K562 (cell line): ENCODE measurements around the gene MTMR12. TPM values are rescaled to one million over a fixed set of nuclear protein-coding genes. Genes with fewer than 3 reads are reported as not detected.

Experiments used
- ATAC-seq: fragments of 200-7000 bp; cut with Tn5 transposase; 3 replicates; pipeline ENCODE4 v1.9.1; 2020; ENCODE audit warnings: moderate library complexity
- BruUV-seq: library from RNA; stranded (reverse); fragments of 400-500 nt; replicated peaks from 2 replicates; lab custom pipeline; 2021; lab: Mats Ljungman, UMichigan
- CTCF ChIA-PET: fragments of 300-600 bp; formaldehyde crosslinking; extraction: SDS; loops from one replicate; lab custom pipeline; 2021; ENCODE audit warnings: low intra/inter-chr PET ratio; lab: Yijun Ruan, JAX
- POLR2A ChIA-PET: fragments of 300-600, 350-650 bp; sonication (Branson Sonifier 250); formaldehyde crosslinking; extraction: SDS; loops from one replicate; lab custom pipeline; 2021; ENCODE audit warnings: antibody characterized with exemption, inconsistent platforms; lab: Yijun Ruan, JAX
- DNase-seq, 4 experiments: peaks; one replicate each; pipeline versions ENCODE4 v3.0.0 to v3.0.0-alpha.2; 2011 to 2018; ENCODE audit warnings: low spot score in 3 of 4, mixed read lengths in 3 of 4; ENCODE audit errors: extremely low read depth in 1 of 4
- FAIRE-seq: peaks from 2 replicates; lab custom pipeline; 2011; peaks lifted over from hg19 to GRCh38; lab: Jason Lieb, UNC
- H2AFZ ChIP-seq: 2 replicates; pipeline ENCODE4 v1.6.0; 2011; ENCODE audit warnings: low read depth, low read length, control low read depth, inconsistent platforms
- H3K27ac ChIP-seq: fragments of 200-600 bp; 3 replicates; pipeline ENCODE4 v1.8.0; 2011; ENCODE audit warnings: low read depth, mild to moderate bottlenecking, control low read depth, inconsistent platforms, low read length, moderate library complexity, mixed read lengths; ENCODE audit errors: extremely low read depth
- H3K27me3 ChIP-seq, 2 experiments: fragments of 300-600 bp in 1 of 2; 2 replicates in 1 of 2; 3 replicates in 1 of 2; pipeline versions ENCODE4 v1.6.0 to v1.8.0; 2011; ENCODE audit warnings: inconsistent platforms in 2 of 2, low read length in 2 of 2, mild to moderate bottlenecking in 1 of 2, mixed read lengths in 1 of 2, moderate library complexity in 1 of 2; ENCODE audit not compliant: control insufficient read depth in 2 of 2, insufficient read depth in 2 of 2
- H3K36me3 ChIP-seq: fragments of 300-600 bp; 3 replicates; pipeline ENCODE4 v1.8.0; 2011; ENCODE audit warnings: mild to moderate bottlenecking, low read length, inconsistent platforms; ENCODE audit not compliant: control insufficient read depth, insufficient read depth
- H3K4me1 ChIP-seq, 2 experiments: fragments of 200-600 bp in 1 of 2; replicated peaks in 1 of 2; 2 replicates in 1 of 2; 3 replicates in 1 of 2; pipeline versions ENCODE4 v1.5.1 to v1.8.0; 2011; ENCODE audit warnings: inconsistent platforms in 2 of 2, low read length in 2 of 2, mild to moderate bottlenecking in 1 of 2, mixed read lengths in 1 of 2, moderate library complexity in 1 of 2; ENCODE audit not compliant: control insufficient read depth in 2 of 2, insufficient read depth in 2 of 2
- H3K4me2 ChIP-seq: 2 replicates; pipeline ENCODE4 v1.6.1; 2011; ENCODE audit warnings: low read length, control low read depth, inconsistent platforms, mixed read lengths; ENCODE audit not compliant: insufficient read depth
- H3K4me3 ChIP-seq: fragments of 200-600 bp; sonication (generic), shearing (Covaris generic); 2 replicates; pipeline ENCODE4 v1.5.1; 2016; ENCODE audit warnings: control low read depth, inconsistent platforms
- H3K79me2 ChIP-seq: fragments of 200-600 bp; 3 replicates; pipeline ENCODE4 v1.8.0; 2011; ENCODE audit warnings: low read length, inconsistent platforms; ENCODE audit not compliant: control insufficient read depth, insufficient read depth
- H3K9ac ChIP-seq, 2 experiments: 2 replicates each; pipeline versions ENCODE4 v1.6.0 to v1.6.1; 2011; ENCODE audit warnings: low read depth in 2 of 2, low read length in 2 of 2, control low read depth in 1 of 2, inconsistent platforms in 1 of 2, mild to moderate bottlenecking in 1 of 2, mixed read lengths in 1 of 2; ENCODE audit not compliant: insufficient read depth in 1 of 2
- H3K9me1 ChIP-seq: one replicate; pipeline ENCODE4 v1.6.0; 2011; ENCODE audit warnings: inconsistent platforms, mild to moderate bottlenecking, low read length, moderate library complexity; ENCODE audit not compliant: control insufficient read depth, insufficient read depth
- H3K9me3 ChIP-seq: replicated peaks from 2 replicates; pipeline ENCODE4 v1.5.1; 2011; ENCODE audit warnings: low read depth, low read length, inconsistent platforms; ENCODE audit not compliant: control insufficient read depth, insufficient read depth
- H4K20me1 ChIP-seq: replicated peaks from 2 replicates; pipeline ENCODE4 v1.6.1; 2011; ENCODE audit warnings: low read length, inconsistent platforms, mixed read lengths; ENCODE audit not compliant: control insufficient read depth, insufficient read depth
- ADNP ChIP-seq: fragments of 200-800 bp; sonication (Bioruptor generic); IDR thresholded peaks from 2 replicates; pipeline ENCODE4 v1.6.1; 2016; ENCODE audit warnings: missing genetic modification characterization, missing compliant biosample characterization
- CBX3 ChIP-seq, 2 experiments: IDR thresholded peaks; 1 replicate in 1 of 2; 2 replicates in 1 of 2; pipeline ENCODE4 v1.6.1; 2012; ENCODE audit warnings: inconsistent platforms in 2 of 2, low read length in 2 of 2, borderline replicate concordance in 1 of 2, control low read depth in 1 of 2
- CEBPG ChIP-seq, 3 experiments: fragments of 200-800 bp in 1 of 3; sonication (Bioruptor generic) in 1 of 3; sonication (generic) in 1 of 3; formaldehyde crosslinking in 1 of 3; IDR thresholded peaks in 2 of 3; conservative IDR thresholded peaks in 1 of 3; 2 replicates each; pipeline versions ENCODE4 v1.6.1 to v1.8.0; 2016 to 2022; ENCODE audit warnings: missing compliant biosample characterization in 2 of 3, missing genetic modification characterization in 2 of 3, mild to moderate bottlenecking in 1 of 3, missing genetic modification reagents in 1 of 3
- CREM ChIP-seq: IDR thresholded peaks from 2 replicates; pipeline ENCODE4 v1.6.1; 2014; ENCODE audit warnings: antibody characterized with exemption, low read depth
- CSDE1 ChIP-seq, 2 experiments: fragments of 450-650 bp; IDR thresholded peaks; 2 replicates each; pipeline ENCODE4 v1.6.1; 2016; ENCODE audit warnings: mild to moderate bottlenecking in 1 of 2
- DLX4 ChIP-seq: fragments of 250-450 bp; sonication (Bioruptor Pico); IDR thresholded peaks from 2 replicates; pipeline ENCODE4 v1.6.1; 2021; ENCODE audit warnings: mild to moderate bottlenecking
- E4F1 ChIP-seq: fragments of 250-450 bp; sonication (Bioruptor Pico); IDR thresholded peaks from 2 replicates; pipeline ENCODE4 v1.5.0; 2021; ENCODE audit warnings: mild to moderate bottlenecking, borderline replicate concordance
- EZH2 ChIP-seq: IDR thresholded peaks from 2 replicates; pipeline ENCODE4 v1.6.1; 2012; ENCODE audit warnings: low read depth, mild to moderate bottlenecking, inconsistent platforms, low read length, borderline replicate concordance
- JUND ChIP-seq, 2 experiments: IDR thresholded peaks; 2 replicates in 1 of 2; 3 replicates in 1 of 2; pipeline ENCODE4 v1.6.1; 2011; ENCODE audit warnings: borderline replicate concordance in 2 of 2, low read depth in 2 of 2, low read length in 2 of 2, improper control_type of control experiment in 1 of 2, missing biosample characterization in 1 of 2, missing genetic modification characterization in 1 of 2, missing genetic modification reagents in 1 of 2
- SETDB1 ChIP-seq: IDR thresholded peaks from one replicate; pipeline ENCODE4 v1.6.1; 2012; ENCODE audit warnings: low read length, control low read depth, inconsistent platforms
- SIRT6 ChIP-seq: IDR thresholded peaks from one replicate; pipeline ENCODE4 v1.6.1; 2012; ENCODE audit warnings: low read depth, mild to moderate bottlenecking, control low read depth, inconsistent platforms, low read length, moderate library complexity
- SUPT5H ChIP-seq: fragments of 450-650 bp; IDR thresholded peaks from 2 replicates; pipeline ENCODE4 v1.6.1; 2016
- ZFP36 ChIP-seq: fragments of 150-350 bp; IDR thresholded peaks from 2 replicates; pipeline ENCODE4 v1.6.1; 2018; ENCODE audit warnings: low read length, low read depth; ENCODE audit not compliant: partially characterized antibody
- WGBS: fragments of 100-300 bp; shearing (Covaris generic); methylation state at CpG from one replicate; pipeline ENCODE4 v1.1.6; 2016; ENCODE audit warnings: low coverage, mixed read lengths; ENCODE audit not compliant: insufficient coverage; ENCODE audit errors: missing lambda C conversion rate; 5-methylcytosine and 5-hydroxymethylcytosine counted together
- in situ Hi-C: fragments of 300-500 bp; cut with MboI; formaldehyde crosslinking; loops from 4 replicates; pipeline ENCODE4 v1.15.0; 2018; ENCODE audit warnings: inconsistent platforms, mixed read lengths
- intact Hi-C: fragments of 100-400 bp; cut with micrococcal nuclease; formaldehyde crosslinking; loops from 2 replicates; pipeline ENCODE4 v1.14.2; 2022
- polyA plus RNA-seq, 8 experiments: library from polyadenylated mRNA; depleted of rRNA in 4 of 8; stranded (reverse) in 5 of 8; unstranded in 3 of 8; fragments of >200 nt; fragmentation: Nextera tagmentation in 2 of 8; fragmentation: Illumina TruSeq in 1 of 8; extraction: Ambion mirVana in 2 of 8; extraction: Trizol in 1 of 8; gene quantifications; 2 replicates each; pipeline versions ENCODE4 v1.2.1 to v1.2.3, GENCODE V29; 2011 to 2014; ENCODE audit warnings: inconsistent platforms in 1 of 8, missing spikeins in 1 of 8
- total RNA-seq, 7 experiments: library from RNA; depleted of rRNA in 6 of 7; stranded (reverse); fragments of >200 nt in 6 of 7; fragmentation: Illumina TruSeq in 2 of 7; extraction: Trizol in 2 of 7; gene quantifications; 2 replicates each; pipeline versions ENCODE4 v1.2.1 to v1.2.3, GENCODE V29; 2011 to 2021; ENCODE audit warnings: low replicate concordance in 1 of 7
- TF ChIP-seq, protein P1 (sequence below), 3 experiments: fragments of 200-800 bp in 1 of 3; fragments of 250-450 bp in 1 of 3; fragments of 450-650 bp in 1 of 3; sonication (Bioruptor Pico) in 1 of 3; sonication (Bioruptor generic) in 1 of 3; formaldehyde crosslinking in 1 of 3; IDR thresholded peaks; 2 replicates each; pipeline versions ENCODE4 v1.6.1 to v1.8.0; 2016 to 2022; ENCODE audit warnings: mild to moderate bottlenecking in 2 of 3, missing genetic modification characterization in 2 of 3, missing compliant biosample characterization in 1 of 3, moderate library complexity in 1 of 3

MTMR12 gene
- total and polyA plus RNA-seq, 9 of the 15 experiments (the other 6 are each of a cell fraction or from before 2014, with no cell fraction given) = 4.0 to 28.7 (median 17.1) TPM

GRCh38 chr5:32329395-32329834 lies 16.7 kb upstream of the MTMR12 start:
- BruUV-seq = no TSS peak
- CTCF ChIA-PET = interaction anchor here (1.6 kb wide), 1 partner anchor 96 kb away, joined by 18 read pairs; no protein-coding TSS in a partner anchor
- Histone ChIP-seq H3K79me2 (no peaks in the 10 kb centered on the region), H3K9ac (no peak overlapping the region), H2AFZ (peak overlapping the region; percentile 81), H3K36me3 (no peaks in the 10 kb centered on the region), H3K9me3 (no peaks in the 10 kb centered on the region), H3K4me1 (peaks cover 0 to 3% of the 10 kb centered on the region in 2 experiments; a peak in 1 of 5 replicates), H3K9me1 (no peaks in the 10 kb centered on the region), H3K4me3 (no peak overlapping the region), H4K20me1 (no peaks in the 10 kb centered on the region), H3K27me3 (no peaks in the 10 kb centered on the region), H3K4me2 (no peak overlapping the region), H3K27ac (no peak overlapping the region)
- in situ Hi-C loops (no loop called here), intact Hi-C loops (loop anchor here (1.0 to 5.0 kb wide), 3 partner anchors 97 to 505 kb away; no protein-coding TSS in a partner anchor)
- 12% methylated on average over 10 of the region's 10 CpGs for WGBS
- POLR2A ChIA-PET = interaction anchor here (0.7 to 2.3 kb wide), 2 partner anchors 10 to 15 kb away, joined by 3 to 5 read pairs; no protein-coding TSS in a partner anchor
- FAIRE-seq (peak; percentile 98), DNase-seq (peak; percentile 71 to 87 (median 78)), ATAC-seq (peak; percentile 98)
- TF ChIP-seq CSDE1 (IDR thresholded peaks at IDR 0.05) = no peak
- peak; percentile 28; the same call in 1 of the 2 replicates for TF ChIP-seq CREM
- 0 out of 2 replicates have a peak, but pooled peaks have one; percentile 41 for TF ChIP-seq JUND (IDR thresholded peaks at IDR 0.05; ENCODE audit: borderline replicate concordance, low read depth, low read length)
- no peak for TF ChIP-seq JUND (tag; IDR thresholded peaks at IDR 0.05; ENCODE audit: borderline replicate concordance, low read depth, low read length)
- no peak for TF ChIP-seq E4F1 (CRISPR knock-in tag)
- TF ChIP-seq ADNP (tag) = no peak
- TF ChIP-seq SIRT6 = no peak
- peak in 1 of 2 experiments; percentile 75; a peak in 2 of 3 replicates for TF ChIP-seq CBX3 (IDR thresholded peaks at IDR 0.05; ENCODE audit: borderline replicate concordance in 1 of 2, low read length in 2 of 2)
- TF ChIP-seq SUPT5H = no peak
- TF ChIP-seq DLX4 (CRISPR knock-in tag) = no peak
- TF ChIP-seq SETDB1 = no peak
- TF ChIP-seq ZFP36 = peak; percentile 93
- no peak for TF ChIP-seq CEBPG (CRISPR knock-in tag; IDR thresholded peaks at IDR 0.05)
- TF ChIP-seq CEBPG (tag; conservative IDR thresholded peaks at IDR 0.05 in 1 of 2, IDR thresholded peaks at IDR 0.05 in 1 of 2) = no peak
- TF ChIP-seq, protein P1, sequence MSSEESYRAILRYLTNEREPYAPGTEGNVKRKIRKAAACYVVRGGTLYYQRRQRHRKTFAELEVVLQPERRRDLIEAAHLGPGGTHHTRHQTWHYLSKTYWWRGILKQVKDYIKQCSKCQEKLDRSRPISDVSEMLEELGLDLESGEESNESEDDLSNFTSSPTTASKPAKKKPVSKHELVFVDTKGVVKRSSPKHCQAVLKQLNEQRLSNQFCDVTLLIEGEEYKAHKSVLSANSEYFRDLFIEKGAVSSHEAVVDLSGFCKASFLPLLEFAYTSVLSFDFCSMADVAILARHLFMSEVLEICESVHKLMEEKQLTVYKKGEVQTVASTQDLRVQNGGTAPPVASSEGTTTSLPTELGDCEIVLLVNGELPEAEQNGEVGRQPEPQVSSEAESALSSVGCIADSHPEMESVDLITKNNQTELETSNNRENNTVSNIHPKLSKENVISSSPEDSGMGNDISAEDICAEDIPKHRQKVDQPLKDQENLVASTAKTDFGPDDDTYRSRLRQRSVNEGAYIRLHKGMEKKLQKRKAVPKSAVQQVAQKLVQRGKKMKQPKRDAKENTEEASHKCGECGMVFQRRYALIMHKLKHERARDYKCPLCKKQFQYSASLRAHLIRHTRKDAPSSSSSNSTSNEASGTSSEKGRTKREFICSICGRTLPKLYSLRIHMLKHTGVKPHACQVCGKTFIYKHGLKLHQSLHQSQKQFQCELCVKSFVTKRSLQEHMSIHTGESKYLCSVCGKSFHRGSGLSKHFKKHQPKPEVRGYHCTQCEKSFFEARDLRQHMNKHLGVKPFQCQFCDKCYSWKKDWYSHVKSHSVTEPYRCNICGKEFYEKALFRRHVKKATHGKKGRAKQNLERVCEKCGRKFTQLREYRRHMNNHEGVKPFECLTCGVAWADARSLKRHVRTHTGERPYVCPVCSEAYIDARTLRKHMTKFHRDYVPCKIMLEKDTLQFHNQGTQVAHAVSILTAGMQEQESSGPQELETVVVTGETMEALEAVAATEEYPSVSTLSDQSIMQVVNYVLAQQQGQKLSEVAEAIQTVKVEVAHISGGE (CRISPR knock-in tag; IDR thresholded peaks at IDR 0.05) = no peak
- no peak for TF ChIP-seq EZH2
